ENCODE measurements around the gene TP73.

DNA sequence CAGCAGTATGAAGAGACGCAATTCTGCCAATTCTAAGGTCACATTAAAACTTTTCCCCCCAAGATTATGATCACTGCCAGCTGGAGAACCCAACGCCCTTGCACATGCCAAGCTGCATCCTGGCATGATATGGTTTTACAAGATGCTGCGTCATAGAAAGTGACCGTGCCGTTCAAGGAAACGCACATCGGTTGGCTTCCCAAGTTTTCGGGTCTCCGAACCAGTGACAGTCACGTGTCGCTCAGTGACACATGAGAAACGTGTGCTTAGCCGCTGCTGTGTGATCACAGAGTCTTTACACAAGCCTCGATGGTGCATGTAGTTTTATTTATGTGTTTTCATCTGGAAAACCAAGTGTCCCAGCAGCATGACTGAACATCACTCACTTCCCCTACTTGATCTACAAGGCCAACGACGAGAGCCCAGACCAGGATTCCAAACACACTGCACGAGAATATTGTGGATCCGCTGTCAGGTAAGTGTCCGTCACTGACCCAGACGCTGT is 127.6 kb downstream of the TP73 start:
- TF ChIP-seq, protein P1, sequence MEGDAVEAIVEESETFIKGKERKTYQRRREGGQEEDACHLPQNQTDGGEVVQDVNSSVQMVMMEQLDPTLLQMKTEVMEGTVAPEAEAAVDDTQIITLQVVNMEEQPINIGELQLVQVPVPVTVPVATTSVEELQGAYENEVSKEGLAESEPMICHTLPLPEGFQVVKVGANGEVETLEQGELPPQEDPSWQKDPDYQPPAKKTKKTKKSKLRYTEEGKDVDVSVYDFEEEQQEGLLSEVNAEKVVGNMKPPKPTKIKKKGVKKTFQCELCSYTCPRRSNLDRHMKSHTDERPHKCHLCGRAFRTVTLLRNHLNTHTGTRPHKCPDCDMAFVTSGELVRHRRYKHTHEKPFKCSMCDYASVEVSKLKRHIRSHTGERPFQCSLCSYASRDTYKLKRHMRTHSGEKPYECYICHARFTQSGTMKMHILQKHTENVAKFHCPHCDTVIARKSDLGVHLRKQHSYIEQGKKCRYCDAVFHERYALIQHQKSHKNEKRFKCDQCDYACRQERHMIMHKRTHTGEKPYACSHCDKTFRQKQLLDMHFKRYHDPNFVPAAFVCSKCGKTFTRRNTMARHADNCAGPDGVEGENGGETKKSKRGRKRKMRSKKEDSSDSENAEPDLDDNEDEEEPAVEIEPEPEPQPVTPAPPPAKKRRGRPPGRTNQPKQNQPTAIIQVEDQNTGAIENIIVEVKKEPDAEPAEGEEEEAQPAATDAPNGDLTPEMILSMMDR (IDR thresholded peaks at IDR 0.05): no peak
- no peak for TF ChIP-seq POLR2A (IDR thresholded peaks at IDR 0.05)
